ENCODE measurements around the gene KCNN2. TPM values are rescaled to one million over a fixed set of nuclear protein-coding genes. Genes with fewer than 3 reads are reported as not detected.

The KCNN2 gene
- total and polyA plus RNA-seq, 2 donors (not counting 3 experiments of a cell fraction or from before 2014, with no cell fraction given): 0.32 to 1.9 TPM

- intact Hi-C loops (cut with micrococcal nuclease) (no loop called here), dilution Hi-C loops (cut with MboI; ENCODE audit: extremely low pct_ligation_motif_present, low sequenced_read_pairs) (no loop called here)
- no peaks in the 10 kb centered on the region for H3K4me1 ChIP-seq (ENCODE audit: control insufficient read depth, extremely low read depth, insufficient read depth, low read length)
- no peak overlapping the region for H2AFZ ChIP-seq (ENCODE audit: low read depth, low read length)
- no peaks in the 10 kb centered on the region for H4K20me1 ChIP-seq (replicated peaks; ENCODE audit: control insufficient read depth, extremely low read depth, insufficient read depth, low read length)
- no TSS peak for BruUV-seq (replicated peaks)
- DNase-seq (ENCODE audit: low read depth, low spot score) (no peak), FAIRE-seq (no peak)
- CTCF ChIA-PET: no interaction called here
- H3K27ac ChIP-seq (ENCODE audit: insufficient read depth, low read depth, low read length): no peak overlapping the region
- H3K36me3 ChIP-seq (ENCODE audit: control insufficient read depth in 2 of 2, extremely low read depth in 1 of 2, insufficient read depth in 2 of 2, low read length in 2 of 2): no peaks in the 10 kb centered on the region
- H3K4me3 ChIP-seq (replicated peaks in 1 of 3; ENCODE audit: insufficient read depth in 1 of 3, low read depth in 1 of 3, low read length in 3 of 3): no peak overlapping the region
- no peak overlapping the region for H3K4me2 ChIP-seq (ENCODE audit: insufficient read depth, low read length)
- no peaks in the 10 kb centered on the region for H3K27me3 ChIP-seq (ENCODE audit: control insufficient read depth in 2 of 2, insufficient read depth in 2 of 2, low read length in 2 of 2)
- POLR2A ChIA-PET: no interaction called here
- no peaks in the 10 kb centered on the region for H3K79me2 ChIP-seq (ENCODE audit: control insufficient read depth, insufficient read depth, low read length)
- TF ChIP-seq POLR2A (IDR thresholded peaks at IDR 0.05; ENCODE audit: low read depth, low read length) (no peak), FOS (IDR thresholded peaks at IDR 0.05; ENCODE audit: borderline replicate concordance, insufficient read depth, low read length) (no peak)
- H3K9me1 ChIP-seq (replicated peaks; ENCODE audit: control insufficient read depth, extremely low read depth, insufficient read depth, low read length): no peaks in the 10 kb centered on the region
- H3K9ac ChIP-seq (replicated peaks; ENCODE audit: extremely low read depth, insufficient read depth, low read length): no peak overlapping the region
- no peaks in the 10 kb centered on the region for H3K9me3 ChIP-seq (replicated peaks; ENCODE audit: control insufficient read depth, insufficient read depth, low read length)
Measured at GRCh38 chr5:114402206-114402605, 40.3 kb downstream of the KCNN2 start.

- CTCF ChIA-PET: no interaction called here
- BruUV-seq (replicated peaks): no TSS peak
Measured at GRCh38 chr5:114407783-114408182, 45.9 kb downstream of the KCNN2 start.

More at GRCh38 chr5:114407783-114408182, 45.9 kb downstream of the KCNN2 start:
- Histone ChIP-seq H3K9ac (replicated peaks; ENCODE audit: extremely low read depth, insufficient read depth, low read length) (no peak overlapping the region), H3K9me3 (replicated peaks; ENCODE audit: control insufficient read depth, insufficient read depth, low read length) (no peaks in the 10 kb centered on the region), H3K27ac (ENCODE audit: insufficient read depth, low read depth, low read length) (no peak overlapping the region), H3K4me2 (ENCODE audit: insufficient read depth, low read length) (no peak overlapping the region), H3K36me3 (ENCODE audit: control insufficient read depth in 2 of 2, extremely low read depth in 1 of 2, insufficient read depth in 2 of 2, low read length in 2 of 2) (no peaks in the 10 kb centered on the region), H3K79me2 (ENCODE audit: control insufficient read depth, insufficient read depth, low read length) (no peaks in the 10 kb centered on the region), H3K9me1 (replicated peaks; ENCODE audit: control insufficient read depth, extremely low read depth, insufficient read depth, low read length) (no peaks in the 10 kb centered on the region), H2AFZ (ENCODE audit: low read depth, low read length) (no peak overlapping the region), H4K20me1 (replicated peaks; ENCODE audit: control insufficient read depth, extremely low read depth, insufficient read depth, low read length) (no peaks in the 10 kb centered on the region), H3K4me1 (ENCODE audit: control insufficient read depth, extremely low read depth, insufficient read depth, low read length) (no peaks in the 10 kb centered on the region), H3K4me3 (replicated peaks in 1 of 3; ENCODE audit: insufficient read depth in 1 of 3, low read depth in 1 of 3, low read length in 3 of 3) (no peak overlapping the region), H3K27me3 (ENCODE audit: control insufficient read depth in 2 of 2, insufficient read depth in 2 of 2, low read length in 2 of 2) (no peaks in the 10 kb centered on the region)
- POLR2A ChIA-PET: no interaction called here
- dilution Hi-C loops (cut with MboI; ENCODE audit: extremely low pct_ligation_motif_present, low sequenced_read_pairs): no loop called here
- no peak for FAIRE-seq
- intact Hi-C loops (cut with micrococcal nuclease): no loop called here
- TF ChIP-seq MAX (IDR thresholded peaks at IDR 0.05; ENCODE audit: insufficient read depth, insufficient read length): no peak
- TF ChIP-seq MYC (IDR thresholded peaks at IDR 0.05; ENCODE audit: low read depth, low read length): no peak
- DNase-seq (ENCODE audit: low read depth, low spot score): no peak

Data from endothelial cell of umbilical vein (primary cell).